Liver (tissue), 9 donors: ENCODE measurements around the gene RNF220. TPM values are rescaled to one million over a fixed set of nuclear protein-coding genes. Genes with fewer than 3 reads are reported as not detected.

Experiments used
- DNase-seq: peaks from one replicate; pipeline ENCODE4 v3.0.0-alpha.2; 2017; ENCODE audit warnings: low spot score
- H3K27ac ChIP-seq, 2 donors: one replicate each; pipeline ENCODE4 v1.7.0; 2013; ENCODE audit warnings: inconsistent platforms in 2 of 2, low read length in 2 of 2, control low read depth in 1 of 2, low read depth in 1 of 2, mild to moderate bottlenecking in 1 of 2
- H3K27me3 ChIP-seq, 4 donors: one replicate each; pipeline versions ENCODE4 v1.6.1 to v1.7.0; 2013; ENCODE audit warnings: low read length in 3 of 4, inconsistent platforms in 1 of 4, mild to moderate bottlenecking in 1 of 4, moderate library complexity in 1 of 4; ENCODE audit not compliant: control insufficient read depth in 4 of 4, insufficient read depth in 4 of 4
- H3K36me3 ChIP-seq, 4 donors: one replicate each; pipeline versions ENCODE4 v1.6.1 to v1.7.0; 2013; ENCODE audit warnings: low read length in 3 of 4, mild to moderate bottlenecking in 3 of 4, low read depth in 1 of 4, moderate library complexity in 1 of 4; ENCODE audit not compliant: control insufficient read depth in 4 of 4, insufficient read depth in 3 of 4
- H3K4me1 ChIP-seq, 4 donors: one replicate each; pipeline versions ENCODE4 v1.6.1 to v1.7.0; 2013; ENCODE audit warnings: low read length in 3 of 4, mild to moderate bottlenecking in 3 of 4, moderate library complexity in 1 of 4; ENCODE audit not compliant: control insufficient read depth in 4 of 4, insufficient read depth in 4 of 4
- H3K4me3 ChIP-seq, 3 donors: one replicate each; pipeline versions ENCODE4 v1.6.1 to v1.7.0; 2013; ENCODE audit warnings: low read length in 3 of 3, control low read depth in 1 of 3, low read depth in 1 of 3, mild to moderate bottlenecking in 1 of 3
- H3K9ac ChIP-seq, 2 donors: one replicate each; pipeline ENCODE4 v1.7.0; 2013; ENCODE audit warnings: low read length in 2 of 2, mild to moderate bottlenecking in 2 of 2, moderate library complexity in 2 of 2, control low read depth in 1 of 2, low read depth in 1 of 2
- H3K9me3 ChIP-seq, 4 donors: one replicate each; pipeline versions ENCODE4 v1.6.1 to v1.7.0; 2013; ENCODE audit warnings: low read length in 3 of 4; ENCODE audit not compliant: control insufficient read depth in 4 of 4
- ATF3 ChIP-seq: IDR thresholded peaks from 2 replicates; pipeline ENCODE4 v1.6.1; 2016; ENCODE audit warnings: antibody characterized with exemption
- CTCF ChIP-seq: fragments of 150-350 bp; IDR thresholded peaks from 2 replicates; pipeline ENCODE4 v1.5.1; 2017; ENCODE audit warnings: improper control_type of control experiment, low read depth, low read length; ENCODE audit not compliant: missing input control
- EGR1 ChIP-seq, 2 donors: IDR thresholded peaks; 2 replicates each; pipeline ENCODE4 v1.6.1; 2016 to 2018; ENCODE audit warnings: antibody characterized with exemption in 2 of 2, low read depth in 2 of 2
- FOXA1 ChIP-seq: IDR thresholded peaks from 2 replicates; pipeline ENCODE4 v1.6.1; 2016; ENCODE audit warnings: antibody characterized with exemption
- GABPA ChIP-seq, 2 donors: IDR thresholded peaks in 1 of 2; conservative IDR thresholded peaks in 1 of 2; 2 replicates each; pipeline ENCODE4 v1.6.1; 2016; ENCODE audit warnings: antibody characterized with exemption in 2 of 2, mild to moderate bottlenecking in 1 of 2, moderate library complexity in 1 of 2
- HNF4A ChIP-seq, 2 donors: conservative IDR thresholded peaks; 2 replicates each; pipeline ENCODE4 v1.6.1; 2016; ENCODE audit warnings: antibody characterized with exemption in 2 of 2, mild to moderate bottlenecking in 2 of 2
- JUND ChIP-seq, 2 donors: IDR thresholded peaks; 2 replicates each; pipeline ENCODE4 v1.6.1; 2016; ENCODE audit warnings: antibody characterized with exemption in 2 of 2
- MAX ChIP-seq: IDR thresholded peaks from 2 replicates; pipeline ENCODE4 v1.6.1; 2016; ENCODE audit warnings: antibody characterized with exemption
- NR2F2 ChIP-seq: IDR thresholded peaks from 2 replicates; pipeline ENCODE4 v1.6.1; 2016; ENCODE audit warnings: antibody characterized with exemption
- RAD21 ChIP-seq, 2 donors: IDR thresholded peaks; 2 replicates each; pipeline ENCODE4 v1.6.1; 2016; ENCODE audit warnings: antibody characterized with exemption in 2 of 2, mild to moderate bottlenecking in 2 of 2
- REST ChIP-seq: IDR thresholded peaks from 2 replicates; pipeline ENCODE4 v1.6.1; 2016; ENCODE audit warnings: antibody characterized with exemption, mild to moderate bottlenecking
- RXRA ChIP-seq, 2 donors: IDR thresholded peaks; 2 replicates each; pipeline ENCODE4 v1.6.1; 2017 to 2018; ENCODE audit warnings: antibody characterized with exemption in 2 of 2, mild to moderate bottlenecking in 1 of 2
- SP1 ChIP-seq: IDR thresholded peaks from 2 replicates; pipeline ENCODE4 v1.6.1; 2018; ENCODE audit warnings: antibody characterized with exemption, mild to moderate bottlenecking
- WGBS: extraction: QIAGEN DNeasy Blood & Tissue Kit; methylation state at CpG from one replicate; pipeline ENCODE4 v1.1.7; 2013; 5-methylcytosine and 5-hydroxymethylcytosine counted together
- polyA plus RNA-seq, 2 donors: library from polyadenylated mRNA; stranded (reverse) in 1 of 2; unstranded in 1 of 2; fragments of 200-250 nt in 1 of 2; fragments of >200 nt in 1 of 2; fragmentation: Nextera tagmentation in 1 of 2; extraction: Ambion mirVana in 1 of 2; gene quantifications; one replicate each; pipeline versions ENCODE4 v1.2.1 to v1.2.3, GENCODE V29; 2013 to 2015
- total RNA-seq, 2 donors: library from RNA; depleted of rRNA; stranded (reverse); fragments of >200 nt; gene quantifications; one replicate each; pipeline ENCODE4 v1.2.3, GENCODE V29; 2014
- donor health status: healthy.
- donor health status: healthy.
- donor health status: healthy.
- donor health status: healthy.
- donor health status: healthy.

RNF220 gene
- total and polyA plus RNA-seq, 4 donors, result 18.2 to 35.8 (median 26.1) TPM

- H3K27ac ChIP-seq, result no peak overlapping the region
- 98% methylated on average over 2 of the region's 2 CpGs for WGBS
- no peak overlapping the region for H3K4me3 ChIP-seq
- TF ChIP-seq EGR1 (IDR thresholded peaks at IDR 0.05; ENCODE audit: low read depth in 2 of 2), result no peak
- no peak for TF ChIP-seq HNF4A (conservative IDR thresholded peaks at IDR 0.05)
- TF ChIP-seq CTCF, result no peak
- TF ChIP-seq FOXA1, result no peak
- TF ChIP-seq MAX, result no peak
- no peak for TF ChIP-seq REST
- no peak for TF ChIP-seq ATF3
- TF ChIP-seq GABPA (IDR thresholded peaks at IDR 0.05 in 1 of 2, conservative IDR thresholded peaks at IDR 0.05 in 1 of 2), result no peak
- no peak for TF ChIP-seq NR2F2
- peaks cover 3 to 20% (median 13%) of the 10 kb centered on the region in 4 donors for H3K4me1 ChIP-seq
- no peak overlapping the region for H3K9ac ChIP-seq
- no peak for DNase-seq
- H3K27me3 ChIP-seq, result no peaks in the 10 kb centered on the region
- H3K9me3 ChIP-seq, result no peaks in the 10 kb centered on the region
- peaks cover 0 to 8% (median 2%) of the 10 kb centered on the region in 4 donors for H3K36me3 ChIP-seq
These were observed 225.1 kb downstream of the RNF220 start for GRCh38 chr1:44630116-44630515.

GRCh38 chr1:44631333-44631646 is 226.2 kb downstream of the RNF220 start:
- no peaks in the 10 kb centered on the region for H3K9me3 ChIP-seq
- peaks cover 3 to 20% (median 13%) of the 10 kb centered on the region in 4 donors for H3K4me1 ChIP-seq
- no peak for TF ChIP-seq SP1
- TF ChIP-seq JUND (IDR thresholded peaks at IDR 0.05), result no peak
- TF ChIP-seq RXRA (IDR thresholded peaks at IDR 0.05), result no peak
- no peak for TF ChIP-seq RAD21 (IDR thresholded peaks at IDR 0.05)
- no peaks in the 10 kb centered on the region for H3K27me3 ChIP-seq
- H3K27ac ChIP-seq, result peak overlapping the region; percentile 71 to 89
- H3K4me3 ChIP-seq, result peak overlapping the region; percentile 74 to 79 (median 77)
- WGBS, result 19% methylated on average over 8 of the region's 8 CpGs
- peaks cover 7 to 20% (median 11%) of the 10 kb centered on the region in 4 donors for H3K36me3 ChIP-seq
- no peak for DNase-seq
- H3K9ac ChIP-seq, result peak overlapping the region; percentile 57 to 61
